Immature natural killer cell (primary cell): ENCODE measurements around the gene C1orf53. TPM values are rescaled to one million over a fixed set of nuclear protein-coding genes. Genes with fewer than 3 reads are reported as not detected.
"Not testable (repeated sequence)": the region's sequence is repeated elsewhere in the genome, so short reads cannot be mapped to it uniquely, and the experiment has no call there.

ENCODE experiments used
- DNase-seq, 3 donors: peaks; one replicate each; pipeline ENCODE4 v3.0.0; 2022; ENCODE audit warnings: mixed read lengths in 1 of 3
- H3K27ac Mint-ChIP-seq, 6 donors: one replicate each; pipeline ENCODE4 v1.8.0; 2020; ENCODE audit warnings: mixed read lengths in 6 of 6, mild to moderate bottlenecking in 5 of 6, inconsistent platforms in 4 of 6, moderate library complexity in 3 of 6
- H3K27me3 Mint-ChIP-seq, 3 donors: one replicate each; pipeline ENCODE4 v1.8.0; 2020 to 2021; ENCODE audit warnings: low read depth in 3 of 3, mild to moderate bottlenecking in 3 of 3, mixed read lengths in 3 of 3, moderate library complexity in 3 of 3, inconsistent platforms in 1 of 3
- H3K36me3 Mint-ChIP-seq, 3 donors: one replicate each; pipeline ENCODE4 v1.8.0; 2020; ENCODE audit warnings: mixed read lengths in 3 of 3, inconsistent platforms in 2 of 3, mild to moderate bottlenecking in 2 of 3
- H3K4me1 Mint-ChIP-seq, 2 donors: one replicate each; pipeline ENCODE4 v1.8.0; 2020; ENCODE audit warnings: inconsistent platforms in 2 of 2, mild to moderate bottlenecking in 2 of 2, mixed read lengths in 2 of 2, moderate library complexity in 1 of 2
- H3K4me3 Mint-ChIP-seq, 5 donors: one replicate each; pipeline ENCODE4 v1.8.0; 2020; ENCODE audit warnings: mild to moderate bottlenecking in 5 of 5, mixed read lengths in 5 of 5, inconsistent platforms in 3 of 5, moderate library complexity in 3 of 5
- H3K9me3 Mint-ChIP-seq, 6 donors: one replicate each; pipeline ENCODE4 v1.8.0; 2020; ENCODE audit warnings: mild to moderate bottlenecking in 6 of 6, mixed read lengths in 6 of 6, inconsistent platforms in 4 of 6, moderate library complexity in 3 of 6
- polyA plus RNA-seq, 3 donors: library from polyadenylated mRNA; unstranded; fragments of 300-500 nt; fragmentation: Illumina TruSeq; gene quantifications; one replicate each; pipeline ENCODE4 v1.2.3, GENCODE V29; 2021

C1orf53 gene
- polyA plus RNA-seq: 1 to 10 TPM; 1.8 to 4.1 (median 2.1) TPM

GRCh38 chr1:197902454-197903195 is at the start of gene C1orf53:
TSS of gene C1orf53 (plus strand) at chr1:197902630. CDS start at chr1:197902650, 20 bp downstream.
- H3K4me1 Mint-ChIP-seq: peaks cover 14 to 20% of the 10 kb centered on the region in 2 donors
- H3K27me3 Mint-ChIP-seq: peaks cover 7 to 20% (median 17%) of the 10 kb centered on the region in 3 donors
- peak; percentile 83 to 84 (median 84) for DNase-seq
- H3K36me3 Mint-ChIP-seq: no peaks in the 10 kb centered on the region
- H3K4me3 Mint-ChIP-seq: peak within 1 kb of the TSS; percentile 92 to 99 (median 96)
- no peaks in the 10 kb centered on the region for H3K9me3 Mint-ChIP-seq
- H3K27ac Mint-ChIP-seq: peak within 1 kb of the TSS; percentile 80 to 90 (median 87)

- H3K36me3 Mint-ChIP-seq, H3K4me1 Mint-ChIP-seq, DNase-seq, H3K27ac Mint-ChIP-seq, H3K9me3 Mint-ChIP-seq, H3K27me3 Mint-ChIP-seq, H3K4me3 Mint-ChIP-seq: not testable (repeated sequence)
Measured at GRCh38 chr1:197855751-197856150, 46.7 kb upstream of the C1orf53 start.

- H3K27me3 Mint-ChIP-seq: peaks cover 0 to 5% (median 2%) of the 10 kb centered on the region in 3 donors
- H3K9me3 Mint-ChIP-seq: no peaks in the 10 kb centered on the region
- H3K4me3 Mint-ChIP-seq: no peak overlapping the region
- DNase-seq: no peak
- H3K27ac Mint-ChIP-seq: no peak overlapping the region
- H3K4me1 Mint-ChIP-seq: peaks cover 0 to 9% of the 10 kb centered on the region in 2 donors
- H3K36me3 Mint-ChIP-seq: no peaks in the 10 kb centered on the region
Measured at GRCh38 chr1:197857477-197857876, 45.0 kb upstream of the C1orf53 start.

GRCh38 chr1:197859024-197859423 is 43.4 kb upstream of the C1orf53 start:
- Mint-ChIP-seq H3K9me3 (no peaks in the 10 kb centered on the region), H3K36me3 (no peaks in the 10 kb centered on the region), H3K4me3 (no peak overlapping the region), H3K4me1 (peaks cover 0 to 9% of the 10 kb centered on the region in 2 donors), H3K27ac (no peak overlapping the region), H3K27me3 (peaks cover 0 to 7% (median 2%) of the 10 kb centered on the region in 3 donors)
- DNase-seq: peak in 1 of 3 donors; percentile 2

- Mint-ChIP-seq H3K27ac (no peak overlapping the region), H3K4me3 (no peak overlapping the region), H3K36me3 (no peaks in the 10 kb centered on the region), H3K27me3 (peaks cover 0 to 7% (median 2%) of the 10 kb centered on the region in 3 donors), H3K9me3 (no peaks in the 10 kb centered on the region), H3K4me1 (peaks cover 0 to 9% of the 10 kb centered on the region in 2 donors)
- DNase-seq: no peak
Measured at GRCh38 chr1:197862221-197862620, 40.2 kb upstream of the C1orf53 start.

GRCh38 chr1:197862671-197863070 is 39.8 kb upstream of the C1orf53 start:
- no peaks in the 10 kb centered on the region for H3K36me3 Mint-ChIP-seq
- no peak overlapping the region for H3K27ac Mint-ChIP-seq
- H3K27me3 Mint-ChIP-seq: peaks cover 0 to 7% (median 2%) of the 10 kb centered on the region in 3 donors
- DNase-seq: no peak
- peaks cover 0 to 9% of the 10 kb centered on the region in 2 donors for H3K4me1 Mint-ChIP-seq
- H3K4me3 Mint-ChIP-seq: no peak overlapping the region
- H3K9me3 Mint-ChIP-seq: no peaks in the 10 kb centered on the region

GRCh38 chr1:197865809-197866208 is 36.6 kb upstream of the C1orf53 start:
- peaks cover 0 to 7% (median 2%) of the 10 kb centered on the region in 3 donors for H3K27me3 Mint-ChIP-seq
- no peaks in the 10 kb centered on the region for H3K9me3 Mint-ChIP-seq
- H3K4me1 Mint-ChIP-seq: no peaks in the 10 kb centered on the region
- no peak overlapping the region for H3K4me3 Mint-ChIP-seq
- H3K36me3 Mint-ChIP-seq: no peaks in the 10 kb centered on the region
- H3K27ac Mint-ChIP-seq: no peak overlapping the region
- no peak for DNase-seq

GRCh38 chr1:197868751-197869489 is 33.5 kb upstream of the C1orf53 start:
- Mint-ChIP-seq H3K4me1 (no peaks in the 10 kb centered on the region), H3K4me3 (no peak overlapping the region), H3K27ac (no peak overlapping the region), H3K27me3 (peaks cover 0 to 5% (median 2%) of the 10 kb centered on the region in 3 donors), H3K36me3 (no peaks in the 10 kb centered on the region), H3K9me3 (no peaks in the 10 kb centered on the region)
- peak; percentile 25 to 49 (median 49) for DNase-seq

GRCh38 chr1:197869490-197870077 is 32.8 kb upstream of the C1orf53 start:
- Mint-ChIP-seq H3K36me3 (no peaks in the 10 kb centered on the region), H3K27ac (no peak overlapping the region), H3K4me3 (no peak overlapping the region), H3K27me3 (peaks cover 0 to 5% (median 2%) of the 10 kb centered on the region in 3 donors), H3K9me3 (no peaks in the 10 kb centered on the region), H3K4me1 (no peaks in the 10 kb centered on the region)
- no peak for DNase-seq

GRCh38 chr1:197876894-197877293 is 25.5 kb upstream of the C1orf53 start:
- DNase-seq: no peak
- Mint-ChIP-seq H3K4me3 (no peak overlapping the region), H3K4me1 (no peaks in the 10 kb centered on the region), H3K27ac (no peak overlapping the region), H3K27me3 (peaks cover 5 to 16% (median 6%) of the 10 kb centered on the region in 3 donors), H3K36me3 (peaks cover 3 to 4% (median 3%) of the 10 kb centered on the region in 3 donors), H3K9me3 (peaks cover 3 to 21% (median 18%) of the 10 kb centered on the region in 6 donors)

- H3K4me3 Mint-ChIP-seq, H3K27ac Mint-ChIP-seq, H3K36me3 Mint-ChIP-seq, DNase-seq, H3K27me3 Mint-ChIP-seq, H3K4me1 Mint-ChIP-seq: not testable (repeated sequence)
- H3K9me3 Mint-ChIP-seq: peaks cover 3 to 21% (median 18%) of the 10 kb centered on the region in 6 donors
Measured at GRCh38 chr1:197880385-197880784, 22.0 kb upstream of the C1orf53 start.

- not testable (repeated sequence) for H3K4me3 Mint-ChIP-seq, DNase-seq, H3K4me1 Mint-ChIP-seq, H3K27me3 Mint-ChIP-seq, H3K27ac Mint-ChIP-seq, H3K36me3 Mint-ChIP-seq
- peaks cover 3 to 12% (median 9%) of the 10 kb centered on the region in 6 donors for H3K9me3 Mint-ChIP-seq
Measured at GRCh38 chr1:197882241-197882640, 20.2 kb upstream of the C1orf53 start.

- H3K27me3 Mint-ChIP-seq: peaks cover 3 to 9% (median 4%) of the 10 kb centered on the region in 3 donors
- no peaks in the 10 kb centered on the region for H3K9me3 Mint-ChIP-seq
- H3K4me1 Mint-ChIP-seq: no peaks in the 10 kb centered on the region
Measured at GRCh38 chr1:197884173-197884572, 18.3 kb upstream of the C1orf53 start.

GRCh38 chr1:197890936-197891335 is 11.5 kb upstream of the C1orf53 start:
- peaks cover 8 to 13% (median 13%) of the 10 kb centered on the region in 3 donors for H3K27me3 Mint-ChIP-seq

More at GRCh38 chr1:197884173-197884572, 18.3 kb upstream of the C1orf53 start:
- H3K27ac Mint-ChIP-seq: no peak overlapping the region
- H3K4me3 Mint-ChIP-seq: no peak overlapping the region
- no peak for DNase-seq
- no peaks in the 10 kb centered on the region for H3K36me3 Mint-ChIP-seq

More at GRCh38 chr1:197890936-197891335, 11.5 kb upstream of the C1orf53 start:
- H3K27ac Mint-ChIP-seq: no peak overlapping the region
- H3K36me3 Mint-ChIP-seq: no peaks in the 10 kb centered on the region
- no peak overlapping the region for H3K4me3 Mint-ChIP-seq
- DNase-seq: no peak
- no peaks in the 10 kb centered on the region for H3K9me3 Mint-ChIP-seq
- no peaks in the 10 kb centered on the region for H3K4me1 Mint-ChIP-seq
